Activated CD8-positive, alpha-beta memory T cell treated with anti-CD3 and anti-CD28 coated beads, Interleukin-2, amount 50 U/mL, for 48 hours (primary cell): Measurements from ENCODE around the gene RANGRF.
"Not testable (repeated sequence)": the region's sequence is repeated elsewhere in the genome, so short reads cannot be mapped to it uniquely, and the experiment has no call there.

ENCODE experiments used
- DNase-seq: peaks from one replicate; pipeline ENCODE4 v3.0.0-alpha.2; 2020

Gene RANGRF

GRCh38 chr17:8288336-8289102 lies at the start of gene RANGRF:
RANGRF (plus strand) TSS chr17:8288670; CDS start chr17:8288789, 119 bp downstream.
- DNase-seq: peak; percentile 89

- DNase-seq: no peak
Observed at GRCh38 chr17:8243827-8244226, 44.6 kb upstream of the RANGRF start.

- DNase-seq: no peak
Observed at GRCh38 chr17:8244768-8245167, 43.7 kb upstream of the RANGRF start.

GRCh38 chr17:8248751-8249607 lies 39.5 kb upstream of the RANGRF start, which contains the start of gene PFAS:
PFAS (plus strand) TSS chr17:8249289; CDS start chr17:8253938, 4,649 bp downstream.
- peak; percentile 100 for DNase-seq

- no peak for DNase-seq
Observed at GRCh38 chr17:8249621-8250500, 38.6 kb upstream of the RANGRF start.

GRCh38 chr17:8251411-8251810 lies 37.1 kb upstream of the RANGRF start:
- not testable (repeated sequence) for DNase-seq

GRCh38 chr17:8253801-8254200 lies 34.7 kb upstream of the RANGRF start:
- no peak for DNase-seq

GRCh38 chr17:8254881-8255280 lies 33.6 kb upstream of the RANGRF start:
- no peak for DNase-seq

GRCh38 chr17:8255499-8255898 lies 33.0 kb upstream of the RANGRF start:
- no peak for DNase-seq

- DNase-seq: no peak
Observed at GRCh38 chr17:8256291-8256690, 32.2 kb upstream of the RANGRF start.

- DNase-seq: no peak
Observed at GRCh38 chr17:8256691-8257090, 31.8 kb upstream of the RANGRF start.

GRCh38 chr17:8257801-8258200 lies 30.7 kb upstream of the RANGRF start:
- no peak for DNase-seq

GRCh38 chr17:8264320-8264719 lies 24.1 kb upstream of the RANGRF start:
- no peak for DNase-seq

GRCh38 chr17:8264836-8265542 lies 23.5 kb upstream of the RANGRF start:
- DNase-seq: no peak

- no peak for DNase-seq
Observed at GRCh38 chr17:8266648-8267479, 21.6 kb upstream of the RANGRF start.

- DNase-seq: no peak
Observed at GRCh38 chr17:8267480-8268147, 20.9 kb upstream of the RANGRF start.

GRCh38 chr17:8268550-8269298 lies 19.7 kb upstream of the RANGRF start:
- DNase-seq: no peak

GRCh38 chr17:8272421-8272820 lies 16.0 kb upstream of the RANGRF start:
- DNase-seq: no peak

- no peak for DNase-seq
Observed at GRCh38 chr17:8273884-8274444, 14.5 kb upstream of the RANGRF start.

- DNase-seq: no peak
Observed at GRCh38 chr17:8274816-8275215, 13.7 kb upstream of the RANGRF start.
